HCT116 (cell line): Measurements from ENCODE around the gene CCT5. TPM values are rescaled to one million over a fixed set of nuclear protein-coding genes. Genes with fewer than 3 reads are reported as not detected.

Experiments
- ATAC-seq: fragments of 200-7000 bp; cut with Tn5 transposase; 2 replicates; pipeline ENCODE4 v1.9.1; 2020; ENCODE audit warnings: mild to moderate bottlenecking, moderate library complexity
- BruUV-seq: library from RNA; stranded (reverse); fragments of 400-500 nt; replicated peaks from 2 replicates; lab custom pipeline; 2021; lab: Mats Ljungman, UMichigan
- CTCF ChIA-PET: fragments of 300-600 bp; sonication (Branson Sonifier 250); formaldehyde crosslinking; loops from one replicate; lab custom pipeline; 2021; ENCODE audit warnings: antibody characterized with exemption; lab: Charles Lee
- POLR2A ChIA-PET: fragments of 300-600, 350-600 bp; sonication (Branson Sonifier 250); formaldehyde crosslinking; loops from one replicate; lab custom pipeline; 2021; ENCODE audit warnings: antibody characterized with exemption; lab: Charles Lee
- RAD21 ChIA-PET, 2 experiments: fragments of 300-600 bp; sonication (Branson Sonifier 250); formaldehyde crosslinking; loops; one replicate each; lab custom pipeline; 2023; ENCODE audit warnings: low total read pairs in 2 of 2; ENCODE audit not compliant: uncharacterized antibody in 2 of 2, unreplicated experiment in 2 of 2, low non-redundant PET in 1 of 2; lab: Charles Lee
- DNase-seq: peaks from one replicate; pipeline ENCODE4 v3.0.0-alpha.2; 2010; ENCODE audit warnings: low read depth, low spot score
- H2AFZ ChIP-seq: fragments of 200-600 bp; shearing (Covaris generic), sonication (generic); 2 replicates; pipeline ENCODE4 v1.6.1; 2017; ENCODE audit warnings: low read depth, mixed run types, mixed read lengths, antibody characterized with exemption, low read length; ENCODE audit not compliant: poor library complexity, severe bottlenecking
- H3K27ac ChIP-seq: 2 replicates; pipeline ENCODE4 v1.5.1; 2012; ENCODE audit warnings: low read depth, low read length
- H3K27me3 ChIP-seq: fragments of 200-600 bp; sonication (generic); 2 replicates; pipeline ENCODE4 v1.6.1; 2016; ENCODE audit warnings: mixed run types, low read length, mixed read lengths; ENCODE audit not compliant: insufficient read depth
- H3K36me3 ChIP-seq, 2 experiments: fragments of 200-500 bp in 1 of 2; fragments of 200-600 bp in 1 of 2; sonication (Bioruptor generic) in 1 of 2; sonication (generic) in 1 of 2; 2 replicates each; pipeline versions ENCODE4 v1.5.1 to v1.6.1; 2014 to 2016; ENCODE audit warnings: low read length in 2 of 2, inconsistent platforms in 1 of 2, mixed read lengths in 1 of 2, mixed run types in 1 of 2; ENCODE audit not compliant: insufficient read depth in 2 of 2, control insufficient read depth in 1 of 2
- H3K4me1 ChIP-seq, 2 experiments: fragments of 200-600 bp in 1 of 2; sonication (generic) in 1 of 2; 2 replicates each; pipeline versions ENCODE4 v1.5.1 to v1.6.1; 2012 to 2017; ENCODE audit warnings: low read length in 2 of 2, inconsistent platforms in 1 of 2, mild to moderate bottlenecking in 1 of 2, mixed read lengths in 1 of 2, mixed run types in 1 of 2, moderate library complexity in 1 of 2; ENCODE audit not compliant: insufficient read depth in 2 of 2, control insufficient read depth in 1 of 2
- H3K4me2 ChIP-seq: fragments of 200-600 bp; sonication (generic); 2 replicates; pipeline ENCODE4 v1.6.1; 2017; ENCODE audit warnings: mixed run types, low read length, mixed read lengths
- H3K4me3 ChIP-seq, 2 experiments: fragments of 200-600 bp in 1 of 2; sonication (generic) in 1 of 2; replicated peaks in 1 of 2; 2 replicates each; pipeline ENCODE4 v1.5.1; 2011 to 2016; ENCODE audit warnings: low read length in 2 of 2, control low read depth in 1 of 2, low read depth in 1 of 2, mild to moderate bottlenecking in 1 of 2, mixed read lengths in 1 of 2, mixed run types in 1 of 2
- H3K79me2 ChIP-seq: fragments of 200-600 bp; sonication (generic); 2 replicates; pipeline ENCODE4 v1.6.1; 2017; ENCODE audit warnings: mild to moderate bottlenecking, mixed run types, low read length, moderate library complexity, mixed read lengths; ENCODE audit not compliant: insufficient read depth
- H3K9ac ChIP-seq: fragments of 200-600 bp; sonication (generic); 2 replicates; pipeline ENCODE4 v1.6.1; 2016; ENCODE audit warnings: low read length, mixed read lengths
- H3K9me2 ChIP-seq: fragments of 200-600 bp; sonication (generic), shearing (Covaris generic); 2 replicates; pipeline ENCODE4 v1.6.1; 2017; ENCODE audit warnings: mixed run types, mild to moderate bottlenecking, moderate library complexity; ENCODE audit not compliant: insufficient read depth
- H3K9me3 ChIP-seq, 2 experiments: fragments of 200-500 bp in 1 of 2; fragments of 200-600 bp in 1 of 2; sonication (Bioruptor generic) in 1 of 2; sonication (generic) in 1 of 2; 2 replicates each; pipeline ENCODE4 v1.6.1; 2014 to 2017; ENCODE audit warnings: low read length in 2 of 2, mixed read lengths in 2 of 2, inconsistent platforms in 1 of 2, low read depth in 1 of 2, mild to moderate bottlenecking in 1 of 2, mixed run types in 1 of 2, moderate library complexity in 1 of 2; ENCODE audit not compliant: control insufficient read depth in 1 of 2, insufficient read depth in 1 of 2
- H4K20me1 ChIP-seq: fragments of 200-600 bp; sonication (generic), shearing (Covaris generic); 2 replicates; pipeline ENCODE4 v1.6.1; 2017; ENCODE audit warnings: mixed run types, mild to moderate bottlenecking, moderate library complexity; ENCODE audit not compliant: insufficient read depth
- CBX3 ChIP-seq: IDR thresholded peaks from 2 replicates; pipeline ENCODE4 v1.6.1; 2012; ENCODE audit warnings: low read depth
- CEBPB ChIP-seq: IDR thresholded peaks from 2 replicates; pipeline ENCODE4 v1.6.1; 2012; ENCODE audit warnings: low read depth
- EGR1 ChIP-seq: IDR thresholded peaks from 2 replicates; pipeline ENCODE4 v1.6.1; 2012; ENCODE audit warnings: low read depth
- ELF1 ChIP-seq: IDR thresholded peaks from 2 replicates; pipeline ENCODE4 v1.6.1; 2012; ENCODE audit warnings: low read depth, borderline replicate concordance
- EZH2 ChIP-seq: fragments of 200-600 bp; sonication (generic); IDR thresholded peaks from 2 replicates; pipeline ENCODE4 v1.6.1; 2017; ENCODE audit warnings: antibody characterized with exemption, mixed run types
- EZH2phosphoT487 ChIP-seq: fragments of 200-600 bp; IDR thresholded peaks from 2 replicates; pipeline ENCODE4 v1.6.1; 2018; ENCODE audit warnings: antibody characterized with exemption, borderline replicate concordance
- FOSL1 ChIP-seq: IDR thresholded peaks from 2 replicates; pipeline ENCODE4 v1.6.1; 2012; ENCODE audit warnings: low read depth
- JUND ChIP-seq: IDR thresholded peaks from 2 replicates; pipeline ENCODE4 v1.6.1; 2012
- POLR2A ChIP-seq: IDR thresholded peaks from 2 replicates; pipeline ENCODE4 v1.7.0; 2011; ENCODE audit warnings: borderline replicate concordance; ENCODE audit not compliant: insufficient read depth, insufficient read length; ENCODE audit errors: extremely low read depth
- POLR2AphosphoS5 ChIP-seq: IDR thresholded peaks from 2 replicates; pipeline ENCODE4 v1.6.1; 2011; ENCODE audit warnings: mild to moderate bottlenecking, low read depth, low read length, moderate library complexity
- RAD21 ChIP-seq: IDR thresholded peaks from 2 replicates; pipeline ENCODE4 v1.6.1; 2012; ENCODE audit warnings: low read depth, mild to moderate bottlenecking
- SIN3A ChIP-seq: IDR thresholded peaks from 2 replicates; pipeline ENCODE4 v1.6.1; 2012; ENCODE audit warnings: low read depth
- SP1 ChIP-seq: IDR thresholded peaks from 2 replicates; pipeline ENCODE4 v1.6.1; 2012; ENCODE audit warnings: low read depth
- SRF ChIP-seq: IDR thresholded peaks from 2 replicates; pipeline ENCODE4 v1.6.1; 2012; ENCODE audit warnings: low read depth
- TCF7L2 ChIP-seq: IDR thresholded peaks from 2 replicates; pipeline ENCODE4 v1.7.0; 2011; ENCODE audit warnings: borderline replicate concordance, inconsistent platforms; ENCODE audit not compliant: insufficient read depth, insufficient read length; ENCODE audit errors: extremely low read depth
- YY1 ChIP-seq: IDR thresholded peaks from 2 replicates; pipeline ENCODE4 v1.6.1; 2011; ENCODE audit warnings: low read length, low read depth, moderate library complexity, mild to moderate bottlenecking; ENCODE audit not compliant: insufficient replicate concordance; ENCODE audit errors: extremely low read depth
- ZFX ChIP-seq: fragments of 450-650 bp; IDR thresholded peaks from 2 replicates; pipeline ENCODE4 v1.6.1; 2017
- ZNF274 ChIP-seq: fragments of 200-500 bp; sonication (Bioruptor generic); IDR thresholded peaks from 2 replicates; pipeline ENCODE4 v1.6.1; 2014; ENCODE audit warnings: mild to moderate bottlenecking, low read depth, low read length, inconsistent platforms
- intact Hi-C: fragments of 100-400 bp; cut with micrococcal nuclease; formaldehyde crosslinking; loops from 2 replicates; pipeline ENCODE4 v1.10.0; 2022
- total RNA-seq: library from RNA; stranded (reverse); gene quantifications from one replicate; pipeline ENCODE4 v1.2.1, GENCODE V29; 2021; ENCODE audit not compliant: unreplicated experiment
- TF ChIP-seq, protein P1 (sequence below), 3 experiments: fragments of 200-600 bp in 1 of 3; sonication (generic) in 1 of 3; IDR thresholded peaks in 2 of 3; conservative IDR thresholded peaks in 1 of 3; 2 replicates each; pipeline ENCODE4 v1.5.1; 2012 to 2017; ENCODE audit warnings: low read depth in 2 of 3, low read length in 2 of 3, antibody characterized with exemption in 1 of 3, borderline replicate concordance in 1 of 3, control low read depth in 1 of 3, mild to moderate bottlenecking in 1 of 3, mixed read lengths in 1 of 3, mixed run types in 1 of 3, moderate library complexity in 1 of 3; ENCODE audit not compliant: insufficient read depth in 1 of 3
- TF ChIP-seq, protein P2 (sequence below): IDR thresholded peaks from 2 replicates; pipeline ENCODE4 v1.6.1; 2012

The CCT5 gene
- total RNA-seq, 1 experiment from 2014 or later = 489 TPM

DNA sequence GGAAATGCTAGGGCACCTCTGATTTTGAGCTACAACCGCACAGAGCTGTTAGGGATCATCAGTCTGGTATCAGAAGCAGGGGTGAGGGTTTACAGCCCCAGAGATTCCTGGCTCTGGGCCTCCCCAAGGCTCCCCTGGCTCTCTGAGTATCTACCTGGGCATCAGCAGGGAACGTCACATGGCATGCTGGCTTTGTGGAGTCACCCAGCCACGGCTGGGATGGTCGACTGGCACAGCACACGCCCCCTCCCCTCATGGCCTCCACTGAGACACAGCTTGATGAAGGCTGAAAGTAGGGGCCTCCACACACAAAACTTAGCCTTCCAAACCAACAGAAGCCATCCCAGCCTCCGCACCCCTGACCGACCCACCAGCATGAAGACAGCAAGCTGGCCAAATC lies 17.1 kb upstream of the CCT5 start:
- intact Hi-C loops = loop anchor here (5.0 kb wide), 1 partner anchor 91 kb away; no protein-coding TSS in a partner anchor
- no peaks in the 10 kb centered on the region for H3K27me3 ChIP-seq
- no peak overlapping the region for H2AFZ ChIP-seq
- POLR2A ChIA-PET = interaction anchor here (1.0 kb wide), 1 partner anchor 10 kb away, joined by 3 read pairs; no protein-coding TSS in a partner anchor
- ATAC-seq = peak; percentile 31
- H3K9me2 ChIP-seq = no peaks in the 10 kb centered on the region
- no peaks in the 10 kb centered on the region for H3K9me3 ChIP-seq
- H3K9ac ChIP-seq = no peak overlapping the region
- H3K4me3 ChIP-seq = no peak overlapping the region
- H3K4me2 ChIP-seq = peak overlapping the region; percentile 49
- peaks cover 28 to 32% of the 10 kb centered on the region in 2 experiments for H3K4me1 ChIP-seq
- no peak for TF ChIP-seq SP1
- no peak for TF ChIP-seq FOSL1
- no peak for TF ChIP-seq POLR2A
- TF ChIP-seq SIN3A = no peak
- TF ChIP-seq EZH2phosphoT487 = no peak
- TF ChIP-seq JUND = no peak
- no peak for TF ChIP-seq SRF
- TF ChIP-seq ZNF274 = no peak
- no peak for TF ChIP-seq YY1
- no peak for TF ChIP-seq EGR1
- no peak for TF ChIP-seq RAD21
- no peak for TF ChIP-seq POLR2AphosphoS5
- TF ChIP-seq, protein P1, sequence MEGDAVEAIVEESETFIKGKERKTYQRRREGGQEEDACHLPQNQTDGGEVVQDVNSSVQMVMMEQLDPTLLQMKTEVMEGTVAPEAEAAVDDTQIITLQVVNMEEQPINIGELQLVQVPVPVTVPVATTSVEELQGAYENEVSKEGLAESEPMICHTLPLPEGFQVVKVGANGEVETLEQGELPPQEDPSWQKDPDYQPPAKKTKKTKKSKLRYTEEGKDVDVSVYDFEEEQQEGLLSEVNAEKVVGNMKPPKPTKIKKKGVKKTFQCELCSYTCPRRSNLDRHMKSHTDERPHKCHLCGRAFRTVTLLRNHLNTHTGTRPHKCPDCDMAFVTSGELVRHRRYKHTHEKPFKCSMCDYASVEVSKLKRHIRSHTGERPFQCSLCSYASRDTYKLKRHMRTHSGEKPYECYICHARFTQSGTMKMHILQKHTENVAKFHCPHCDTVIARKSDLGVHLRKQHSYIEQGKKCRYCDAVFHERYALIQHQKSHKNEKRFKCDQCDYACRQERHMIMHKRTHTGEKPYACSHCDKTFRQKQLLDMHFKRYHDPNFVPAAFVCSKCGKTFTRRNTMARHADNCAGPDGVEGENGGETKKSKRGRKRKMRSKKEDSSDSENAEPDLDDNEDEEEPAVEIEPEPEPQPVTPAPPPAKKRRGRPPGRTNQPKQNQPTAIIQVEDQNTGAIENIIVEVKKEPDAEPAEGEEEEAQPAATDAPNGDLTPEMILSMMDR (IDR thresholded peaks at IDR 0.05 in 2 of 3, conservative IDR thresholded peaks at IDR 0.05 in 1 of 3; ENCODE audit: borderline replicate concordance in 1 of 3, insufficient read depth in 1 of 3, low read depth in 2 of 3, low read length in 2 of 3) = no peak
- no peak for TF ChIP-seq EZH2
- TF ChIP-seq TCF7L2 = no peak
- TF ChIP-seq ZFX = no peak
- no peak for TF ChIP-seq CEBPB
- TF ChIP-seq CBX3 = no peak
- TF ChIP-seq, protein P2, sequence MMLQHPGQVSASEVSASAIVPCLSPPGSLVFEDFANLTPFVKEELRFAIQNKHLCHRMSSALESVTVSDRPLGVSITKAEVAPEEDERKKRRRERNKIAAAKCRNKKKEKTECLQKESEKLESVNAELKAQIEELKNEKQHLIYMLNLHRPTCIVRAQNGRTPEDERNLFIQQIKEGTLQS = no peak
- TF ChIP-seq ELF1 = no peak
- RAD21 ChIA-PET = interaction anchor here in 1 of 2 experiments (0.7 kb wide), 1 partner anchor 16 kb away, joined by 3 read pairs; no protein-coding TSS in a partner anchor
- H3K79me2 ChIP-seq = no peaks in the 10 kb centered on the region
- DNase-seq = no peak
- H3K27ac ChIP-seq = peak overlapping the region; percentile 44
- no peaks in the 10 kb centered on the region for H3K36me3 ChIP-seq
- H4K20me1 ChIP-seq = no peaks in the 10 kb centered on the region
- BruUV-seq = no TSS peak
- CTCF ChIA-PET = interaction anchor here (1.0 to 2.1 kb wide), 2 partner anchors 95 to 335 kb away, joined by 3 to 4 read pairs; no protein-coding TSS in a partner anchor
